SK-N-SH treated with all-trans-retinoic acid at 6 μM for 48 hours (cell line): ENCODE data around the gene URB1.
"Not testable (repeated sequence)": the region's sequence is repeated elsewhere in the genome, so short reads cannot be mapped to it uniquely, and the experiment has no call there.

ENCODE experiments used
- ATAC-seq: fragments of 200-7000 bp; cut with Tn5 transposase; 3 replicates; pipeline ENCODE4 v1.9.1; 2020; ENCODE audit warnings: mild to moderate bottlenecking, moderate library complexity
- ARNTL ChIP-seq: fragments of 450-650 bp; formaldehyde crosslinking; IDR thresholded peaks from 2 replicates; pipeline ENCODE4 v1.5.0; 2020; ENCODE audit warnings: low read depth, mild to moderate bottlenecking, moderate library complexity, borderline replicate concordance
- BACH2 ChIP-seq: fragments of 250-450 bp; sonication (Bioruptor Pico); IDR thresholded peaks from 2 replicates; pipeline ENCODE4 v1.9.0; 2021; ENCODE audit warnings: mild to moderate bottlenecking, borderline replicate concordance
- CREB5 ChIP-seq: fragments of 250-450 bp; sonication (Bioruptor Pico); IDR thresholded peaks from 2 replicates; pipeline ENCODE4 v1.5.1; 2020; ENCODE audit warnings: low read depth, mild to moderate bottlenecking, moderate library complexity
- CSDC2 ChIP-seq: fragments of 250-450 bp; sonication (Bioruptor Pico); IDR thresholded peaks from 2 replicates; pipeline ENCODE4 v1.5.0; 2020; ENCODE audit warnings: mild to moderate bottlenecking, moderate library complexity
- ESRRG ChIP-seq: fragments of 250-450 bp; sonication (Bioruptor Pico); IDR thresholded peaks from 2 replicates; pipeline ENCODE4 v1.6.1; 2021; ENCODE audit warnings: mild to moderate bottlenecking
- GLIS3 ChIP-seq: fragments of 250-450 bp; sonication (Bioruptor Pico); IDR thresholded peaks from 2 replicates; pipeline ENCODE4 v1.5.0; 2020; ENCODE audit warnings: mild to moderate bottlenecking, moderate library complexity
- ISL1 ChIP-seq: fragments of 250-450 bp; sonication (Bioruptor Pico); IDR thresholded peaks from 2 replicates; pipeline ENCODE4 v2.1.2; 2022; ENCODE audit warnings: mild to moderate bottlenecking, moderate library complexity
- OSR1 ChIP-seq: fragments of 250-450 bp; sonication (Bioruptor Pico); IDR thresholded peaks from 2 replicates; pipeline ENCODE4 v1.8.0; 2022; ENCODE audit warnings: moderate library complexity, mild to moderate bottlenecking, inconsistent platforms
- PPARA ChIP-seq: fragments of 250-450 bp; sonication (Bioruptor Pico); IDR thresholded peaks from 2 replicates; pipeline ENCODE4 v1.5.0; 2020; ENCODE audit warnings: mild to moderate bottlenecking, borderline replicate concordance
- RARB ChIP-seq: fragments of 250-450 bp; sonication (Bioruptor Pico); IDR thresholded peaks from 2 replicates; pipeline ENCODE4 v1.8.0; 2021; ENCODE audit warnings: mild to moderate bottlenecking, moderate library complexity
- SNAI2 ChIP-seq: fragments of 250-450 bp; sonication (Bioruptor Pico); IDR thresholded peaks from 2 replicates; pipeline ENCODE4 v1.5.0; 2020; ENCODE audit warnings: mild to moderate bottlenecking, moderate library complexity
- TCF4 ChIP-seq: fragments of 250-450 bp; sonication (Bioruptor Pico); IDR thresholded peaks from 2 replicates; pipeline ENCODE4 v1.8.0; 2021; ENCODE audit warnings: mild to moderate bottlenecking, moderate library complexity, borderline replicate concordance
- TOX ChIP-seq: fragments of 250-450 bp; sonication (Bioruptor Pico); IDR thresholded peaks from 2 replicates; pipeline ENCODE4 v1.8.0; 2021; ENCODE audit warnings: mild to moderate bottlenecking, moderate library complexity, borderline replicate concordance
- TSHZ2 ChIP-seq: fragments of 250-450 bp; sonication (Bioruptor Pico); IDR thresholded peaks from 2 replicates; pipeline ENCODE4 v1.5.0; 2020; ENCODE audit warnings: mild to moderate bottlenecking, moderate library complexity
- ZC3H10 ChIP-seq: fragments of 250-450 bp; sonication (Bioruptor Pico); IDR thresholded peaks from 2 replicates; pipeline ENCODE4 v1.5.1; 2021; ENCODE audit warnings: mild to moderate bottlenecking, moderate library complexity
- ZFP3 ChIP-seq: fragments of 250-450 bp; sonication (Bioruptor Pico); IDR thresholded peaks from 2 replicates; pipeline ENCODE4 v1.5.0; 2020; ENCODE audit warnings: mild to moderate bottlenecking, moderate library complexity
- ZFP30 ChIP-seq: fragments of 450-650 bp; formaldehyde crosslinking; IDR thresholded peaks from 2 replicates; pipeline ENCODE4 v1.5.0; 2022; ENCODE audit warnings: mild to moderate bottlenecking, moderate library complexity
- ZNF565 ChIP-seq: fragments of 450-650 bp; formaldehyde crosslinking; conservative IDR thresholded peaks from 2 replicates; pipeline ENCODE4 v1.5.0; 2020; ENCODE audit warnings: low read depth, mild to moderate bottlenecking, moderate library complexity
- ZNF70 ChIP-seq: fragments of 450-650 bp; formaldehyde crosslinking; IDR thresholded peaks from 2 replicates; pipeline ENCODE4 v1.5.0; 2020; ENCODE audit warnings: mild to moderate bottlenecking, moderate library complexity
- ZNF8 ChIP-seq: fragments of 450-650 bp; formaldehyde crosslinking; IDR thresholded peaks from 2 replicates; pipeline ENCODE4 v1.5.0; 2020; ENCODE audit warnings: mild to moderate bottlenecking, moderate library complexity
- TF ChIP-seq, protein P1 (sequence below): fragments of 250-450 bp; sonication (Bioruptor Pico); IDR thresholded peaks from 2 replicates; pipeline ENCODE4 v1.8.0; 2020; ENCODE audit warnings: mild to moderate bottlenecking, moderate library complexity, borderline replicate concordance
- TF ChIP-seq, protein P2 (sequence below): fragments of 250-450 bp; sonication (Bioruptor Pico); IDR thresholded peaks from 2 replicates; pipeline ENCODE4 v1.8.0; 2021; ENCODE audit warnings: low read depth, mild to moderate bottlenecking, moderate library complexity, borderline replicate concordance

Gene URB1

DNA sequence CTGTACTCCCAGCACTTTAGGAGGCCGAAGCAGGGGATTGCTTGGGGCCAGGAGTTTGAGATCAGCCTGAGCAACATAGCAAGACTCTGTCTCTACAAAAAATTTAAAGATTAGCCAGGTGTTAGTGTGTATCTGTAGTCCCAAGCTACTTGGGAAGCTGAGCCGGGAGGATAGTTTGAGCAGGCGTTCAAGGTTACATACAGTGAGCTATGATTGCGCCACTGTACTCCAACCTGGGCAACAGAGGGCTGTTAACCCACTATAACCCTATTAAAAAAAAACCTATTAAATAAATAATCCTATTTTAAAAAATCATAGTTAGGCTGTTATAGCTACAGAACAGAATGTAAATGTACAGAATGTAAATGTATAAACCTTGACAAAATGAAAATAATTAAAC is 116.1 kb downstream of the URB1 start:
- TF ChIP-seq PPARA, result no peak
- TF ChIP-seq ARNTL (CRISPR knock-in tag), result no peak
- TF ChIP-seq, protein P1, sequence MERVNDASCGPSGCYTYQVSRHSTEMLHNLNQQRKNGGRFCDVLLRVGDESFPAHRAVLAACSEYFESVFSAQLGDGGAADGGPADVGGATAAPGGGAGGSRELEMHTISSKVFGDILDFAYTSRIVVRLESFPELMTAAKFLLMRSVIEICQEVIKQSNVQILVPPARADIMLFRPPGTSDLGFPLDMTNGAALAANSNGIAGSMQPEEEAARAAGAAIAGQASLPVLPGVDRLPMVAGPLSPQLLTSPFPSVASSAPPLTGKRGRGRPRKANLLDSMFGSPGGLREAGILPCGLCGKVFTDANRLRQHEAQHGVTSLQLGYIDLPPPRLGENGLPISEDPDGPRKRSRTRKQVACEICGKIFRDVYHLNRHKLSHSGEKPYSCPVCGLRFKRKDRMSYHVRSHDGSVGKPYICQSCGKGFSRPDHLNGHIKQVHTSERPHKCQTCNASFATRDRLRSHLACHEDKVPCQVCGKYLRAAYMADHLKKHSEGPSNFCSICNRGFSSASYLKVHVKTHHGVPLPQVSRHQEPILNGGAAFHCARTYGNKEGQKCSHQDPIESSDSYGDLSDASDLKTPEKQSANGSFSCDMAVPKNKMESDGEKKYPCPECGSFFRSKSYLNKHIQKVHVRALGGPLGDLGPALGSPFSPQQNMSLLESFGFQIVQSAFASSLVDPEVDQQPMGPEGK, result no peak
- TF ChIP-seq ZNF565 (CRISPR knock-in tag), result no peak
- no peak for TF ChIP-seq TCF4
- TF ChIP-seq BACH2 (CRISPR knock-in tag), result no peak
- TF ChIP-seq GLIS3 (CRISPR knock-in tag), result no peak
- TF ChIP-seq ISL1 (CRISPR knock-in tag), result no peak
- no peak for ATAC-seq

GRCh38 chr21:32270748-32271147 is 122.1 kb downstream of the URB1 start:
- no peak for ATAC-seq
- TF ChIP-seq, protein P2, sequence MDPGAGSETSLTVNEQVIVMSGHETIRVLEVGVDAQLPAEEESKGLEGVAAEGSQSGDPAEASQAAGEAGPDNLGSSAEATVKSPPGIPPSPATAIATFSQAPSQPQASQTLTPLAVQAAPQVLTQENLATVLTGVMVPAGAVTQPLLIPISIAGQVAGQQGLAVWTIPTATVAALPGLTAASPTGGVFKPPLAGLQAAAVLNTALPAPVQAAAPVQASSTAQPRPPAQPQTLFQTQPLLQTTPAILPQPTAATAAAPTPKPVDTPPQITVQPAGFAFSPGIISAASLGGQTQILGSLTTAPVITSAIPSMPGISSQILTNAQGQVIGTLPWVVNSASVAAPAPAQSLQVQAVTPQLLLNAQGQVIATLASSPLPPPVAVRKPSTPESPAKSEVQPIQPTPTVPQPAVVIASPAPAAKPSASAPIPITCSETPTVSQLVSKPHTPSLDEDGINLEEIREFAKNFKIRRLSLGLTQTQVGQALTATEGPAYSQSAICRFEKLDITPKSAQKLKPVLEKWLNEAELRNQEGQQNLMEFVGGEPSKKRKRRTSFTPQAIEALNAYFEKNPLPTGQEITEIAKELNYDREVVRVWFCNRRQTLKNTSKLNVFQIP (CRISPR knock-in tag), result no peak
- TF ChIP-seq PPARA (no peak), ZFP30 (CRISPR knock-in tag) (no peak), SNAI2 (CRISPR knock-in tag) (no peak), ZFP3 (CRISPR knock-in tag) (no peak), ARNTL (CRISPR knock-in tag) (no peak), TCF4 (no peak), OSR1 (CRISPR knock-in tag) (no peak), TSHZ2 (CRISPR knock-in tag) (no peak), TOX (CRISPR knock-in tag) (no peak), ZNF8 (CRISPR knock-in tag) (no peak), CSDC2 (CRISPR knock-in tag) (no peak), CREB5 (CRISPR knock-in tag) (no peak), GLIS3 (CRISPR knock-in tag) (no peak), RARB (CRISPR knock-in tag) (no peak), ESRRG (CRISPR knock-in tag) (no peak)
- TF ChIP-seq, protein P1, result no peak
- TF ChIP-seq, all 23 proteins: peak for 0

- not testable (repeated sequence) for ATAC-seq
These were observed 127.5 kb downstream of the URB1 start for GRCh38 chr21:32265321-32265720.

- no peak for ATAC-seq
- TF ChIP-seq TOX (CRISPR knock-in tag) (no peak), ZNF70 (CRISPR knock-in tag) (no peak), RARB (CRISPR knock-in tag) (no peak), BACH2 (CRISPR knock-in tag) (no peak), ZC3H10 (no peak), ZFP30 (CRISPR knock-in tag) (no peak), PPARA (no peak), TSHZ2 (CRISPR knock-in tag) (no peak), ZFP3 (CRISPR knock-in tag) (no peak), ZNF8 (CRISPR knock-in tag) (no peak), ESRRG (CRISPR knock-in tag) (no peak), ARNTL (CRISPR knock-in tag) (no peak)
- TF ChIP-seq, protein P1, result no peak
These were observed 130.9 kb downstream of the URB1 start for GRCh38 chr21:32261929-32262328.
